GM19240 (cell line): Measurements from ENCODE around the gene PNKD.

Experiments
- DNase-seq: peaks from one replicate; pipeline ENCODE4 v3.0.0; 2011; ENCODE audit warnings: low spot score; ENCODE audit not compliant: insufficient read length

PNKD gene

GRCh38 chr2:218395826-218396687, 125.7 kb downstream of the PNKD start:
- DNase-seq = peak; percentile 77
